K562 (cell line): ENCODE measurements around the gene MED29. TPM values are rescaled to one million over a fixed set of nuclear protein-coding genes. Genes with fewer than 3 reads are reported as not detected.

Experiments
- ATAC-seq: fragments of 200-7000 bp; cut with Tn5 transposase; 3 replicates; pipeline ENCODE4 v1.9.1; 2020; ENCODE audit warnings: moderate library complexity
- BruUV-seq: library from RNA; stranded (reverse); fragments of 400-500 nt; replicated peaks from 2 replicates; lab custom pipeline; 2021; lab: Mats Ljungman, UMichigan
- CTCF ChIA-PET: fragments of 300-600 bp; formaldehyde crosslinking; extraction: SDS; loops from one replicate; lab custom pipeline; 2021; ENCODE audit warnings: low intra/inter-chr PET ratio; lab: Yijun Ruan, JAX
- POLR2A ChIA-PET: fragments of 300-600, 350-650 bp; sonication (Branson Sonifier 250); formaldehyde crosslinking; extraction: SDS; loops from one replicate; lab custom pipeline; 2021; ENCODE audit warnings: antibody characterized with exemption, inconsistent platforms; lab: Yijun Ruan, JAX
- DNase-seq, 4 experiments: peaks; one replicate each; pipeline versions ENCODE4 v3.0.0 to v3.0.0-alpha.2; 2011 to 2018; ENCODE audit warnings: low spot score in 3 of 4, mixed read lengths in 3 of 4; ENCODE audit errors: extremely low read depth in 1 of 4
- FAIRE-seq: peaks from 2 replicates; lab custom pipeline; 2011; peaks lifted over from hg19 to GRCh38; lab: Jason Lieb, UNC
- H2AFZ ChIP-seq: 2 replicates; pipeline ENCODE4 v1.6.0; 2011; ENCODE audit warnings: low read depth, low read length, control low read depth, inconsistent platforms
- H3K27ac ChIP-seq: fragments of 200-600 bp; 3 replicates; pipeline ENCODE4 v1.8.0; 2011; ENCODE audit warnings: low read depth, mild to moderate bottlenecking, control low read depth, inconsistent platforms, low read length, moderate library complexity, mixed read lengths; ENCODE audit errors: extremely low read depth
- H3K27me3 ChIP-seq, 2 experiments: fragments of 300-600 bp in 1 of 2; 2 replicates in 1 of 2; 3 replicates in 1 of 2; pipeline versions ENCODE4 v1.6.0 to v1.8.0; 2011; ENCODE audit warnings: inconsistent platforms in 2 of 2, low read length in 2 of 2, mild to moderate bottlenecking in 1 of 2, mixed read lengths in 1 of 2, moderate library complexity in 1 of 2; ENCODE audit not compliant: control insufficient read depth in 2 of 2, insufficient read depth in 2 of 2
- H3K36me3 ChIP-seq: fragments of 300-600 bp; 3 replicates; pipeline ENCODE4 v1.8.0; 2011; ENCODE audit warnings: mild to moderate bottlenecking, low read length, inconsistent platforms; ENCODE audit not compliant: control insufficient read depth, insufficient read depth
- H3K4me1 ChIP-seq, 2 experiments: fragments of 200-600 bp in 1 of 2; replicated peaks in 1 of 2; 2 replicates in 1 of 2; 3 replicates in 1 of 2; pipeline versions ENCODE4 v1.5.1 to v1.8.0; 2011; ENCODE audit warnings: inconsistent platforms in 2 of 2, low read length in 2 of 2, mild to moderate bottlenecking in 1 of 2, mixed read lengths in 1 of 2, moderate library complexity in 1 of 2; ENCODE audit not compliant: control insufficient read depth in 2 of 2, insufficient read depth in 2 of 2
- H3K4me2 ChIP-seq: 2 replicates; pipeline ENCODE4 v1.6.1; 2011; ENCODE audit warnings: low read length, control low read depth, inconsistent platforms, mixed read lengths; ENCODE audit not compliant: insufficient read depth
- H3K4me3 ChIP-seq: fragments of 200-600 bp; sonication (generic), shearing (Covaris generic); 2 replicates; pipeline ENCODE4 v1.5.1; 2016; ENCODE audit warnings: control low read depth, inconsistent platforms
- H3K79me2 ChIP-seq: fragments of 200-600 bp; 3 replicates; pipeline ENCODE4 v1.8.0; 2011; ENCODE audit warnings: low read length, inconsistent platforms; ENCODE audit not compliant: control insufficient read depth, insufficient read depth
- H3K9ac ChIP-seq, 2 experiments: 2 replicates each; pipeline versions ENCODE4 v1.6.0 to v1.6.1; 2011; ENCODE audit warnings: low read depth in 2 of 2, low read length in 2 of 2, control low read depth in 1 of 2, inconsistent platforms in 1 of 2, mild to moderate bottlenecking in 1 of 2, mixed read lengths in 1 of 2; ENCODE audit not compliant: insufficient read depth in 1 of 2
- H3K9me1 ChIP-seq: one replicate; pipeline ENCODE4 v1.6.0; 2011; ENCODE audit warnings: inconsistent platforms, mild to moderate bottlenecking, low read length, moderate library complexity; ENCODE audit not compliant: control insufficient read depth, insufficient read depth
- H3K9me3 ChIP-seq: replicated peaks from 2 replicates; pipeline ENCODE4 v1.5.1; 2011; ENCODE audit warnings: low read depth, low read length, inconsistent platforms; ENCODE audit not compliant: control insufficient read depth, insufficient read depth
- H4K20me1 ChIP-seq: replicated peaks from 2 replicates; pipeline ENCODE4 v1.6.1; 2011; ENCODE audit warnings: low read length, inconsistent platforms, mixed read lengths; ENCODE audit not compliant: control insufficient read depth, insufficient read depth
- FOXJ3 ChIP-seq: sonication (generic); formaldehyde crosslinking; IDR thresholded peaks from 2 replicates; pipeline ENCODE4 v1.4.0; 2020; ENCODE audit warnings: mild to moderate bottlenecking, missing genetic modification reagents
- SOX6 ChIP-seq: fragments of 450-650 bp; IDR thresholded peaks from 2 replicates; pipeline ENCODE4 v1.6.1; 2014; ENCODE audit warnings: mild to moderate bottlenecking
- TEAD4 ChIP-seq, 2 experiments: sonication (generic) in 1 of 2; formaldehyde crosslinking in 1 of 2; IDR thresholded peaks; 2 replicates each; pipeline versions ENCODE4 v1.6.1 to v1.8.0; 2012 to 2022; ENCODE audit warnings: borderline replicate concordance in 1 of 2, inconsistent platforms in 1 of 2, low read length in 1 of 2, mild to moderate bottlenecking in 1 of 2, missing genetic modification reagents in 1 of 2
- TRIM28 ChIP-seq: fragments of 450-650 bp; IDR thresholded peaks from 2 replicates; pipeline ENCODE4 v1.6.1; 2017
- ZBTB12 ChIP-seq: fragments of 250-450 bp; sonication (Bioruptor Pico); IDR thresholded peaks from 2 replicates; pipeline ENCODE4 v1.4.0; 2020
- ZBTB8A ChIP-seq: fragments of 450-650 bp; IDR thresholded peaks from 2 replicates; pipeline ENCODE4 v1.6.1; 2018; ENCODE audit warnings: mild to moderate bottlenecking, moderate library complexity; ENCODE audit not compliant: partially characterized antibody
- ZNF224 ChIP-seq: sonication (generic); formaldehyde crosslinking; IDR thresholded peaks from 2 replicates; pipeline ENCODE4 v1.8.0; 2022; ENCODE audit warnings: mild to moderate bottlenecking, missing genetic modification reagents
- ZNF717 ChIP-seq: fragments of 250-450 bp; sonication (Bioruptor Pico); IDR thresholded peaks from 2 replicates; pipeline ENCODE4 v1.5.0; 2021
- WGBS: fragments of 100-300 bp; shearing (Covaris generic); methylation state at CpG from one replicate; pipeline ENCODE4 v1.1.6; 2016; ENCODE audit warnings: low coverage, mixed read lengths; ENCODE audit not compliant: insufficient coverage; ENCODE audit errors: missing lambda C conversion rate; 5-methylcytosine and 5-hydroxymethylcytosine counted together
- in situ Hi-C: fragments of 300-500 bp; cut with MboI; formaldehyde crosslinking; loops from 4 replicates; pipeline ENCODE4 v1.15.0; 2018; ENCODE audit warnings: inconsistent platforms, mixed read lengths
- intact Hi-C: fragments of 100-400 bp; cut with micrococcal nuclease; formaldehyde crosslinking; loops from 2 replicates; pipeline ENCODE4 v1.14.2; 2022
- polyA plus RNA-seq, 8 experiments: library from polyadenylated mRNA; depleted of rRNA in 4 of 8; stranded (reverse) in 5 of 8; unstranded in 3 of 8; fragments of >200 nt; fragmentation: Nextera tagmentation in 2 of 8; fragmentation: Illumina TruSeq in 1 of 8; extraction: Ambion mirVana in 2 of 8; extraction: Trizol in 1 of 8; gene quantifications; 2 replicates each; pipeline versions ENCODE4 v1.2.1 to v1.2.3, GENCODE V29; 2011 to 2014; ENCODE audit warnings: inconsistent platforms in 1 of 8, missing spikeins in 1 of 8
- total RNA-seq, 7 experiments: library from RNA; depleted of rRNA in 6 of 7; stranded (reverse); fragments of >200 nt in 6 of 7; fragmentation: Illumina TruSeq in 2 of 7; extraction: Trizol in 2 of 7; gene quantifications; 2 replicates each; pipeline versions ENCODE4 v1.2.1 to v1.2.3, GENCODE V29; 2011 to 2021; ENCODE audit warnings: low replicate concordance in 1 of 7

MED29 gene
- total and polyA plus RNA-seq, 9 of the 15 experiments (the other 6 are each of a cell fraction or from before 2014, with no cell fraction given), result 1.8 to 22.6 (median 12.4) TPM

GRCh38 chr19:39359026-39359425, 32.2 kb upstream of the MED29 start:
- intact Hi-C loops, result no loop called here
- DNase-seq, result no peak
- Histone ChIP-seq H3K27ac (peak overlapping the region; percentile 3; the same call in 1 of the 3 replicates), H3K79me2 (peaks cover 38% of the 10 kb centered on the region), H3K4me2 (no peak overlapping the region), H3K4me3 (no peak overlapping the region), H3K9ac (peak overlapping the region in 1 of 2 experiments; percentile 74; a peak in 1 of 4 replicates), H3K27me3 (no peaks in the 10 kb centered on the region), H4K20me1 (peaks cover 3% of the 10 kb centered on the region; the same call in 1 of the 2 replicates), H3K36me3 (peaks cover 93% of the 10 kb centered on the region), H2AFZ (no peak overlapping the region), H3K9me1 (no peaks in the 10 kb centered on the region), H3K9me3 (no peaks in the 10 kb centered on the region), H3K4me1 (peaks cover 11 to 23% of the 10 kb centered on the region in 2 experiments)
- no TSS peak for BruUV-seq
- TF ChIP-seq ZBTB8A (no peak), SOX6 (no peak), TRIM28 (no peak), TEAD4 (IDR thresholded peaks at IDR 0.05; ENCODE audit: low read length) (no peak), TEAD4 (CRISPR knock-in tag; IDR thresholded peaks at IDR 0.05; ENCODE audit: borderline replicate concordance) (no peak), ZBTB12 (CRISPR knock-in tag) (no peak), FOXJ3 (no peak), ZNF717 (CRISPR knock-in tag) (no peak), ZNF224 (no peak)
- in situ Hi-C loops, result no loop called here
- WGBS, result 74% methylated on average over 3 of the region's 3 CpGs
- CTCF ChIA-PET, result no interaction called here
- ATAC-seq, result no peak
- POLR2A ChIA-PET, result no interaction called here
- FAIRE-seq, result no peak
